AG08396 (cell line): ENCODE results near the gene DEK.
"Not testable (repeated sequence)": the region's sequence is repeated elsewhere in the genome, so short reads cannot be mapped to it uniquely, and the experiment has no call there.

Experiments
- DNase-seq: peaks from one replicate; pipeline ENCODE4 v3.0.0; 2012; ENCODE audit warnings: low spot score, mixed read lengths

Gene DEK

DNA sequence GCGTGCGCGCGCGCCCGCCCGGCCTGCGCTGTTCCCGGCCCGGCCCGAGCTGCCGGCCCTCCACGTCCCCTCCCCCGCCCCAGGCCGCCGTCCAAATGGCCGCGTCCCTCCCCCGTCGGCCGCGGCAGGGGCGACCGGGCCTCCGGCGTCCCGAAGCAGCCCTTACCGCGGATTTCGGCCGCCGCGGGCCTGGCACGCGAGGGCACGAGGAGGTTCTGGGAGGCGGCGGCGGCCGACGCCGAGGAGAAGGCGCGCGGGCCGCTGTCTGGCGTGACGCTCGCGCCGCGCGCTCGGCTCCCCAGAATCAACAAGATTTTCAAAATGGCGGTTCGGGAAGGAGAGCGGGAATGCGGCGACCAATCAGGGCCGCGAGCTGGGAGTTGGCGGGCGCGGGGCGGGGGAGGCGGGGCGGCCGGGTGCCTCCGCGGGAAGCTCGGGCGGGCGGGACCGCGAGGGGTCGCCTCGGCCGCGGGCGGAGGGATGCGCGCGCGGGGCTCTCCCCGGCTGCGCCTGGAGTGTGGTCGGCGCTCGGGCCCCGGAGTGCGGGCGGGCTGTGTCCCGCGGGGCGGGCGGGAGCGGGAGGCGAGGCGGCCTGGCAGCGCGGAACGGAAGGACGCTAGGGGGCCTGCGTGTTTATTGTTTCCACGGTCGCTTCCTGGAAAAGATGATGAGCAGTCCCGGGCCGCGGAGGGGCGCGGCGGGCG is at the start of gene DEK:
TSS of gene DEK (minus strand) at position 312 of the 704 bp plus-strand sequence. CDS start 543 bp downstream, outside the sequence.
- DNase-seq, result peak; percentile 95

DNA sequence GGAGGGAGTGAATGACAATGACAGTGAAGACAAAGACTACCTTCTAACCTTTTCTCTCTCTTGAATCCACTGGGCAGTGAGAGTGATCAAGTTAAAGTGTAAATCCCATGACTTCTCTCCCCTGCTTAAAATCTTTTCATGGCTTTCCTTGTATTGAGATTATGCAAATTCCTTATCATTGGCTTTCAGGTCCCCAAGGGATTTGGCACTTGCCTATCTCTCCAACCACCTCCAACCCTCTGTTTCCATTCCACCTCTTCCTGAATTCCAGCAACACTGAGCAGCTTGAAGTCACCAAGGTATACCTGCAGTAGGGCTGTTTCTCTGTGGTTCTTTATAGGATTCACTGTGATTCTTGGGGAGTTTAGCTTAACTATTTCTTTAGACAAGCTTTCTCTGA is 48.0 kb upstream of the DEK start:
- DNase-seq, result no peak

GRCh38 chr6:18310010-18310409 is 45.7 kb upstream of the DEK start:
- DNase-seq, result not testable (repeated sequence)

- no peak for DNase-seq
Observed at GRCh38 chr6:18309046-18309445, 44.7 kb upstream of the DEK start.

DNA sequence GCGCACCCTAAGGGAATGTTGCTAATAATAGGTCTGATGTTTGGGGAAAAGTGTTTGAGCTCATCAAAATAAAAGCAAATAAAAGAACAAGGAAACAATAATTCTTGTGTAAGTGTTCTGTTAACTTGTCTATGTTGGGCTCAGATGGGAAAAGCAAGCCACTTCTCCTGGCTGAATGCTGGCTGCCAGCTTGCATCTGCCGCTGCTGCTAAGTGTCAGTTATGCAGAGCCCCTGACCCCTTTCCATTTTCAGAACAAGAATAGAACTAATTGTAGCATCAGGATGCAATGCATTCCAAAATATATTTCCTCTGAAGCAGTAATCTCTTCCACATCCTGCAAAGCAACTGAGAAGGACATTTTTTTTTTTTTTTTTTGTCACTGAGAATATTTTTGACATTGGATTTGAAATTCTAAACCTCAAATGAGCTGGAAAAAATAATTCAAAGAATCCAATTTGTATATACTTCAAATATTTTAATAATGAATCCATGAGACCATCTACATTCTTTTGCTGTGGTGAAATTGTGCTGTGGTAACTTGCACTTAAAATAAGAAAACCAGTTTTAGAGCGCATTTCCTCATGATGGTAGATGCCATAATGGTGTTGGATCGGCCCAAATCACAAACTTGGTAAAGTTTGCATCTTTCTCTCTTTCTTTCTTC is 43.9 kb upstream of the DEK start:
- DNase-seq, result peak; percentile 52

DNA sequence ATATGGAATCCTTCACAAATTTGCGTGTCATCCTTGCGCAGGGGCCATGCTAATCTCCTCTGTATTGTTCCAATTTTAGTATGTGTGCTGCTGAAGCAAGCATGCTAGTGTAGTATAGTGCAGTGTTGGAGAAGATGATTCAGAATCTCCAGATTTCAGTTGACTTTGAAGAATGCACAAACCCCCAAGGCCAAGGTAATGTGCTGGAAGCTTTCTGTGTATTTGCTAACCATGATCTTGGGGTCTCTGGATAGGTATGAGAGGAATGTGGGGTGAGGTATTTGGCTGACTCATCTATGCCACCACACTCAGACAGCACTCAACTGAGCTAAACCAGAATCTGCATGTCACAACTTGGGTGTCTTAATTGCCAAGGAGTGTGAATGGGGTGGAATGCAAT is 42.6 kb upstream of the DEK start:
- peak; percentile 24 for DNase-seq

DNA sequence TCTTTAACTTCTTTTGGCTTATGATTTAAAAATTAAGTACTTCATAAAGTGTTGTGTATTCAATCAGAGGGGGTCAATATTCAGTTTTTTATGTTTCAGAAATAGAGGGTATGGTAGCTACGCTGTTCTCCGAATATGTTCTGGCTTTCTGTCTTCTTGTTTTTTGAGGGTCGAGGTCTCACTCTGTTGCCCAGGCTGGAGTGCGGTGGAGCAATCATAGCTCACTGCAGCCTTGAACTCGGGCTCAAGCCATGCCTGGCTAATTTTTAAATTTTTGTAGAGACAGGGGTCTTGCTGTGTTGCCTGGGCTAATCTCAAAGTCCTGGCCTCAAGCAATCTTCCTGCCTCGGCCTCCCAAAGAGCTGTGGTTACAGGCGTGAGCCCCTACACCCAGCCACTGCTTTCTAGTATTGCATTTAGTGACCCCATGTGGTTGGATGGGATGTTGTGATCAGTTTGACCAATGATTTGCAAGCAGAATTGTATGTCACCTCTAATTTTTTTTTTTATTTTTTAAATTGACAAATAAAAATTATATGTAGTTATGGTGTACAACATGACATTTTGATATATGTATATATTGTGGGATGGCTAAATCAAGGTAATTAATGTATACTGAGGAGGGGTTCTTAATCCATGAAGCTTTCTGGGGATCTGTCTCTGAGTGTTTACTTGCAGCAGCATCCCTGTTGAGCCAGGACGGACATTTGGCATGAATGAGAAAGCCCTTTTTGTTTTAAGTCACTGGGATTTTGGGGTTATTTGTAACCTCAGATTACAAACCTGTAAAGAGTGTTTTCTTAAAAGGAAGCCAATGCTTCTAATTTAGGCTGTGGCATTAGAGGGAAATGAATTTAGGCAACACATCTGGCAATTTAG is 38.5 kb upstream of the DEK start:
- DNase-seq, result no peak

DNA sequence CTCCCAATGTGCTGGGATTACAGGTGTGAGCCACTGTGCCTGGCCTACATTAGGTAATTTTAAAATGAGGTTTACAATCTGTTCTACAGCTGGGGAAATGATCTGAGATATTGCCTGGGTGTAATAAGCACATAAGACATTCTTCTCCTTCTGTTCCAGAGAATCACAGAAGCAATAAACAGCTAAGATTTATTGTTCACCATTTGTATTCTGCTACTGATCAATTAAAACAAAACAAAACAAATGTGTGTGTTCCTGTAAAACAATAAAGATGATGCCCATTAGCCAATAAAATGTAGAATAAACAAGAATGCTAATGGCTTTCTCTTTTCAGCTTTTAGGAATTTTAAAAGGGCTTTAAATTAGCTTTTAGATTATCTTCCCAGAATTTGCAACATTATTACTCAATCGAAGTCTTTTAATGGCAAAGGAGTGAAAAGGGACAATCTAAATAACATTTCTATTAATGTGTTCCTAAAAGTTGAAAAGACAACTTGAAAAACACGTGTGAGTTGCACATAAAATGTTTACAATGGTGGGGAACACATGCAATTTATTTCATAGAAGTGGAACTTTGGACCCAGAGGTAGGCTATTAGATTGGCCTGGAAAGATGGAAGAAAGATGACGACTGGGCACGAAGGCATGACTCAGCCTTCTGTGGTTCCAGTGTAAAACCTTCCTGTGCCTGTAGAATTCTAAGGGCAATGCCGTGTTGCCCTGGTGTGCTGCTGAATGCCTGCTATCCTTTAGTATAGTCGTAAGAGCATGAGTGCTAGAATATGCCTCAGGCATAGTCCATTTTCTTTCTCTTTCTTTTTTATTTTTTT is 29.0 kb upstream of the DEK start:
- no peak for DNase-seq

GRCh38 chr6:18289283-18289682 is 25.0 kb upstream of the DEK start:
- no peak for DNase-seq

- no peak for DNase-seq
Observed at GRCh38 chr6:18284261-18284660, 19.9 kb upstream of the DEK start.

GRCh38 chr6:18281564-18281963 is 17.2 kb upstream of the DEK start:
- DNase-seq, result no peak

- no peak for DNase-seq
Observed at GRCh38 chr6:18280084-18280483, 15.8 kb upstream of the DEK start.

- DNase-seq, result no peak
Observed at GRCh38 chr6:18279422-18279821, 15.1 kb upstream of the DEK start.

GRCh38 chr6:18277237-18278006 is 13.1 kb upstream of the DEK start:
- peak; percentile 31 for DNase-seq

DNA sequence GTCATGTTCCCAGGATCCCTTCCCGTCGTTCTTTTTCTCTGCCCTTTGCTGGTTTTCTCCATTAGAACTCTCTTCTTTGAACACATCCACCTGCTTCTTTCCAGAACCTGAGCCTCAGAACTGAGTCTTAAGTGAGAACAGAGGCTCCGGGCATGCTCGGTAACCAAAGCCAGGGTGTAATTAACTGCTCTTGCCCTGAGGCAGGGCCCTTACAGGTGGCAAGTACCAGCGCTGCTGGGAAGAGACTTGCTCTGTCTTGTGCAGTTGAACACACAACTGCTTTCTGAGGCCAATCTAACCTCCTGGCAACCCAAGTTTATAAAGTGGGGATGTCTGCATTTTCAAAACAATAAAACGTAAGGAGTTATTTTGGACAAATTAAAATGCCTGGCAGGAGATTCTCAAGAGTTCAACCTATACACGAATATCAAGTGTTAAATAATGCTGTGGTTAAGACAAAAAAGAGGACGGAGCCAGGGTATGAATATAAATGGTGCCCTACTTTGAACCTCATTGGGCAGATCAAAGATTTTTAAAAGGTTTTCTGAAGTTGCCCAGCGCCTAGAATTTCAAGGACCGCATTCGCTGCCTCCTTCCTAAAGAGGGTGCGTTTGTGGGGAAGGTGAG is 12.4 kb upstream of the DEK start:
- no peak for DNase-seq

- no peak for DNase-seq
Observed at GRCh38 chr6:18270216-18270615, 5.9 kb upstream of the DEK start.

GRCh38 chr6:18269717-18270116 is 5.4 kb upstream of the DEK start:
- DNase-seq, result no peak

DNA sequence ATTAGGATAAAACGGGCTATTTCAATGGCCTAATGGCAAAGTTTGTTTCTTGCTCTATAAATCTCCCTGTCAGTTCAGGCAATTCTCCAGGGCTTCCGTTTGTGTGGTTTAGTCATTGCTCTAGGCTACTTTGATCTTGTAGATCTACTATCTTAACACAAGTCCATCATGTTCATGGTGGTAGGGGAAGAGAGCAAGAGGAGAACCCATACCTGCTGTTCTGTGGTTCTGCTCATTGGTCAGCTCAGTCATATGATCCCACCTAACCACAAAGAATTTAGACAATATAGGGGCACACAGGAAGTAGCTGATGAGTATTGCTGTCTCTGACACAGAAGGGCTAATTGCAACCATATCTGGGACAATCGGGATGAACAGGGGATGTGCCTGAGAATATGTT is 4.9 kb upstream of the DEK start:
- DNase-seq, result peak; percentile 32

DNA sequence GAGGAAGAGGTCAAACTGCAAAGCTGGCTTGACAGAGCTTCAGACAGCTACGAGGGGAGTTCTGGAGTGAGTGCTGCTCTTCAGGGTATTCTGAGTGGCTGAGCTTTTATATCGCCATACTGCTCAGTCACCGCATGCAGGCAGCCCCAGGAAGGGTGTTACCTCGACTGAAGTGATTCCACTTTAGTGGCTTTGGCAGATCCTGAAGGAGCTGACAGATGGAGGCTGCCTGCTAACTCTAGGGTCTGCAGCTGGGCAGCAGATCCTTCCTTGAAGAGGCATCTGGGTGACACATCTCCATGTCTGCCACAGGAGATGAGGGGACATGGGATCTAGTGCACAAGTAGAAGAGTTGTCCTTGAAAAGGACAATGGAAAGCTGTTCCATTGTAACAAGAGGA is 3.7 kb upstream of the DEK start:
- no peak for DNase-seq

- DNase-seq, result no peak
Observed at GRCh38 chr6:18266523-18266912, 2.2 kb upstream of the DEK start.
